H1 (cell line): ENCODE results near the gene STRA8.

Experiments
- NANOG ChIP-seq: IDR thresholded peaks from 2 replicates; pipeline ENCODE4 v1.6.1; 2011; ENCODE audit warnings: low read length, low read depth, mild to moderate bottlenecking, inconsistent platforms; ENCODE audit not compliant: insufficient read depth, poor library complexity, severe bottlenecking
- POLR2AphosphoS5 ChIP-seq: IDR thresholded peaks from 2 replicates; pipeline ENCODE4 v1.6.1; 2011; ENCODE audit warnings: low read depth, low read length
- RAD21 ChIP-seq, 2 experiments: IDR thresholded peaks in 1 of 2; conservative IDR thresholded peaks in 1 of 2; 2 replicates each; pipeline ENCODE4 v1.6.1; 2011; ENCODE audit warnings: low read depth in 2 of 2, low read length in 2 of 2, improper control_type of control experiment in 1 of 2, inconsistent platforms in 1 of 2, mild to moderate bottlenecking in 1 of 2, moderate library complexity in 1 of 2
- RBBP5 ChIP-seq: IDR thresholded peaks from 2 replicates; pipeline ENCODE4 v1.7.1; 2012; ENCODE audit warnings: low read depth, mild to moderate bottlenecking, inconsistent platforms, low read length, moderate library complexity, borderline replicate concordance

GRCh38 chr7:135190703-135191102, 42.9 kb upstream of the STRA8 start:
- TF ChIP-seq POLR2AphosphoS5 (no peak), NANOG (no peak), RBBP5 (no peak), RAD21 (IDR thresholded peaks at IDR 0.05 in 1 of 2, conservative IDR thresholded peaks at IDR 0.05 in 1 of 2; ENCODE audit: low read depth in 2 of 2, low read length in 2 of 2) (no peak)
